Right lobe of liver (tissue), 6 donors: Measurements from ENCODE around the gene REV3L. TPM values are rescaled to one million over a fixed set of nuclear protein-coding genes. Genes with fewer than 3 reads are reported as not detected.
"Not testable (repeated sequence)": the region's sequence is repeated elsewhere in the genome, so short reads cannot be mapped to it uniquely, and the experiment has no call there.

Source experiments
- ATAC-seq, 4 donors: fragments of 200-7000 bp; cut with Tn5 transposase; one replicate each; pipeline ENCODE4 v1.9.1; 2020; ENCODE audit warnings: mild to moderate bottlenecking in 4 of 4, moderate library complexity in 4 of 4
- DNase-seq, 3 donors: peaks; one replicate each; pipeline ENCODE4 v3.0.0-alpha.2; 2020
- H3K27ac ChIP-seq, 3 donors: fragments of 200-600 bp; one replicate each; pipeline ENCODE4 v1.8.0; 2022
- H3K27me3 ChIP-seq, 2 donors: fragments of 200-600 bp; one replicate each; pipeline ENCODE4 v1.8.0; 2022
- H3K36me3 ChIP-seq, 4 donors: fragments of 200-600 bp; sonication (generic) in 1 of 4; one replicate each; pipeline versions ENCODE4 v1.5.1 to v1.8.0; 2017 to 2022; ENCODE audit warnings: control low read depth in 1 of 4
- H3K4me1 ChIP-seq, 4 donors: fragments of 200-600 bp; sonication (generic) in 1 of 4; one replicate each; pipeline versions ENCODE4 v1.5.1 to v1.8.0; 2017 to 2022; ENCODE audit warnings: control low read depth in 1 of 4
- H3K4me3 ChIP-seq, 3 donors: fragments of 200-600 bp; one replicate each; pipeline ENCODE4 v1.8.0; 2022
- H3K9me3 ChIP-seq, 4 donors: fragments of 200-600 bp; sonication (generic) in 1 of 4; one replicate each; pipeline versions ENCODE4 v1.5.1 to v1.8.0; 2017 to 2022; ENCODE audit warnings: control low read depth in 1 of 4
- CTCF ChIP-seq, 4 donors: fragments of 200-600 bp in 3 of 4; fragments of 450-650 bp in 1 of 4; IDR thresholded peaks; one replicate each; pipeline versions ENCODE4 v1.5.1 to v1.8.0; 2016 to 2022; ENCODE audit warnings: antibody characterized with exemption in 4 of 4, mild to moderate bottlenecking in 2 of 4
- POLR2A ChIP-seq: fragments of 450-650 bp; IDR thresholded peaks from one replicate; pipeline ENCODE4 v1.6.1; 2017; ENCODE audit warnings: antibody characterized with exemption, mild to moderate bottlenecking
- WGBS: methylation state at CpG from one replicate; pipeline ENCODE4 v1.1.6; 2018; ENCODE audit warnings: low coverage, low lambda C conversion rate; ENCODE audit not compliant: insufficient coverage; ENCODE audit errors: missing lambda C conversion rate; 5-methylcytosine and 5-hydroxymethylcytosine counted together
- intact Hi-C, 2 donors: fragments of 100-400 bp; cut with DNase I; formaldehyde crosslinking; loops; one replicate each; pipeline versions ENCODE4 v1.11.2 to v1.14.1; 2022
- total RNA-seq, 6 experiments: library from RNA; depleted of rRNA in 2 of 6; stranded (reverse); fragments of >200 nt in 2 of 6; fragmentation: NEBNext Ultra II Directional in 3 of 6; extraction: Animal tissue kit (Norgen Biotek cat#: 25700) in 3 of 6; gene quantifications; one replicate each; pipeline versions ENCODE4 v1.1.0 to v1.2.4, GENCODE V29; 2016 to 2023
- donor health status: DM: no; HTN: yes; CAD: no.
- donor health status: DM: no; HTN: no; CAD: no.
- donor health status: DM: no; HTN: no; CAD: no.
- donor health status: DM: no; HTN: yes; CAD: no.
- donor health status: DM: no; HTN: yes; CAD: no.

Gene REV3L
- total RNA-seq, 6 experiments from 2014 or later, result 9.3 to 21.4 (median 12.5) TPM

GRCh38 chr6:111480988-111481822 lies 1.8 kb downstream of the REV3L start:
- no peak for ATAC-seq
- H3K4me3 ChIP-seq, result peak overlapping the region; percentile 80 to 89 (median 82)
- WGBS, result 49% methylated on average over 6 of the region's 6 CpGs
- peaks cover 0 to 24% (median 4%) of the 10 kb centered on the region in 4 donors for H3K4me1 ChIP-seq
- H3K27me3 ChIP-seq, result no peaks in the 10 kb centered on the region
- H3K27ac ChIP-seq, result peak overlapping the region; percentile 95 to 98 (median 96)
- intact Hi-C loops, result no loop called here
- no peak for DNase-seq
- no peaks in the 10 kb centered on the region for H3K9me3 ChIP-seq
- no peaks in the 10 kb centered on the region for H3K36me3 ChIP-seq
- TF ChIP-seq POLR2A (no peak), CTCF (IDR thresholded peaks at IDR 0.05) (no peak)

- H3K4me3 ChIP-seq, result no peak overlapping the region
- no peak overlapping the region for H3K27ac ChIP-seq
- no peak for DNase-seq
- no peaks in the 10 kb centered on the region for H3K27me3 ChIP-seq
- H3K9me3 ChIP-seq, result no peaks in the 10 kb centered on the region
- ATAC-seq, result no peak
- no peaks in the 10 kb centered on the region for H3K36me3 ChIP-seq
- peaks cover 0 to 12% (median 4%) of the 10 kb centered on the region in 4 donors for H3K4me1 ChIP-seq
- 38% methylated on average over 1 of the region's 1 CpG for WGBS
- TF ChIP-seq POLR2A, result no peak
- peak; percentile 6 to 32 (median 26) for TF ChIP-seq CTCF (IDR thresholded peaks at IDR 0.05)
- intact Hi-C loops, result no loop called here
Observed at GRCh38 chr6:111478749-111479148, 4.3 kb downstream of the REV3L start.

GRCh38 chr6:111478064-111478476 lies 4.9 kb downstream of the REV3L start:
- no peak for DNase-seq
- H3K27me3 ChIP-seq, result no peaks in the 10 kb centered on the region
- no peak overlapping the region for H3K4me3 ChIP-seq
- H3K36me3 ChIP-seq, result no peaks in the 10 kb centered on the region
- TF ChIP-seq CTCF (IDR thresholded peaks at IDR 0.05), result no peak
- TF ChIP-seq POLR2A, result no peak
- H3K4me1 ChIP-seq, result peaks cover 0 to 12% (median 4%) of the 10 kb centered on the region in 4 donors
- WGBS, result 37% methylated on average over 3 of the region's 3 CpGs
- H3K9me3 ChIP-seq, result no peaks in the 10 kb centered on the region
- ATAC-seq, result no peak
- intact Hi-C loops, result no loop called here
- H3K27ac ChIP-seq, result no peak overlapping the region

GRCh38 chr6:111477481-111477938 lies 5.5 kb downstream of the REV3L start:
- Histone ChIP-seq H3K9me3 (no peaks in the 10 kb centered on the region), H3K36me3 (no peaks in the 10 kb centered on the region), H3K27me3 (no peaks in the 10 kb centered on the region), H3K27ac (no peak overlapping the region), H3K4me3 (no peak overlapping the region), H3K4me1 (peaks cover 0 to 12% (median 4%) of the 10 kb centered on the region in 4 donors)
- intact Hi-C loops, result no loop called here
- 83% methylated on average over 1 of the region's 1 CpG for WGBS
- no peak for TF ChIP-seq POLR2A
- TF ChIP-seq CTCF (IDR thresholded peaks at IDR 0.05), result no peak
- DNase-seq (no peak), ATAC-seq (no peak)

GRCh38 chr6:111476061-111476460 lies 7.0 kb downstream of the REV3L start:
- H3K27ac ChIP-seq, H3K4me3 ChIP-seq, H3K4me1 ChIP-seq, H3K9me3 ChIP-seq, DNase-seq, H3K27me3 ChIP-seq, ATAC-seq, intact Hi-C loops, H3K36me3 ChIP-seq: not testable (repeated sequence)
- 100% methylated on average over 1 of the region's 3 CpGs for WGBS
